Measurements from ENCODE around the gene ERN2.
"Not testable (repeated sequence)": the region's sequence is repeated elsewhere in the genome, so short reads cannot be mapped to it uniquely, and the experiment has no call there.

ERN2 gene

GRCh38 chr16:23753908-23754593 lies 41.0 kb upstream of the ERN2 start:
- Histone ChIP-seq H3K4me3 (replicated peaks; ENCODE audit: low read depth, low read length) (no peak overlapping the region), H3K36me3 (ENCODE audit: control insufficient read depth, insufficient read depth, low read length) (no peaks in the 10 kb centered on the region), H3K27me3 (replicated peaks; ENCODE audit: control insufficient read depth, insufficient read depth, low read length) (no peaks in the 10 kb centered on the region; the same call in 1 of the 2 replicates)
- no peak for TF ChIP-seq CTCF (IDR thresholded peaks at IDR 0.05; ENCODE audit: insufficient read depth, low read length, poor library complexity, severe bottlenecking)
- no peak for DNase-seq (ENCODE audit: extremely low read depth, insufficient read length)

- H3K36me3 ChIP-seq (ENCODE audit: control insufficient read depth, insufficient read depth, low read length); H3K4me3 ChIP-seq (replicated peaks; ENCODE audit: low read depth, low read length); DNase-seq (ENCODE audit: extremely low read depth, insufficient read length); H3K27me3 ChIP-seq (replicated peaks; ENCODE audit: control insufficient read depth, insufficient read depth, low read length): not testable (repeated sequence)
These were observed 38.0 kb upstream of the ERN2 start for GRCh38 chr16:23751053-23751452.

- no peak for DNase-seq (ENCODE audit: extremely low read depth, insufficient read length)
- Histone ChIP-seq H3K36me3 (ENCODE audit: control insufficient read depth, insufficient read depth, low read length) (no peaks in the 10 kb centered on the region), H3K27me3 (replicated peaks; ENCODE audit: control insufficient read depth, insufficient read depth, low read length) (no peaks in the 10 kb centered on the region), H3K4me3 (replicated peaks; ENCODE audit: low read depth, low read length) (no peak overlapping the region)
- TF ChIP-seq CTCF (IDR thresholded peaks at IDR 0.05; ENCODE audit: insufficient read depth, low read length, poor library complexity, severe bottlenecking), result no peak
These were observed 35.6 kb upstream of the ERN2 start for GRCh38 chr16:23748630-23749029.

GRCh38 chr16:23745263-23745662 lies 32.2 kb upstream of the ERN2 start:
- H3K4me3 ChIP-seq (replicated peaks; ENCODE audit: low read depth, low read length), result no peak overlapping the region
- no peaks in the 10 kb centered on the region for H3K27me3 ChIP-seq (replicated peaks; ENCODE audit: control insufficient read depth, insufficient read depth, low read length)
- no peaks in the 10 kb centered on the region for H3K36me3 ChIP-seq (ENCODE audit: control insufficient read depth, insufficient read depth, low read length)
- TF ChIP-seq CTCF (IDR thresholded peaks at IDR 0.05; ENCODE audit: insufficient read depth, low read length, poor library complexity, severe bottlenecking), result no peak
- no peak for DNase-seq (ENCODE audit: extremely low read depth, insufficient read length)

- H3K36me3 ChIP-seq (ENCODE audit: control insufficient read depth, insufficient read depth, low read length), result no peaks in the 10 kb centered on the region
- no peak overlapping the region for H3K4me3 ChIP-seq (replicated peaks; ENCODE audit: low read depth, low read length)
- DNase-seq (ENCODE audit: extremely low read depth, insufficient read length), result no peak
- TF ChIP-seq CTCF (IDR thresholded peaks at IDR 0.05; ENCODE audit: insufficient read depth, low read length, poor library complexity, severe bottlenecking), result no peak
- H3K27me3 ChIP-seq (replicated peaks; ENCODE audit: control insufficient read depth, insufficient read depth, low read length), result no peaks in the 10 kb centered on the region
These were observed 29.7 kb upstream of the ERN2 start for GRCh38 chr16:23742766-23743165.

GRCh38 chr16:23741675-23742303 lies 28.8 kb upstream of the ERN2 start:
- no peak for DNase-seq (ENCODE audit: extremely low read depth, insufficient read length)
- no peaks in the 10 kb centered on the region for H3K36me3 ChIP-seq (ENCODE audit: control insufficient read depth, insufficient read depth, low read length)
- no peak overlapping the region for H3K4me3 ChIP-seq (replicated peaks; ENCODE audit: low read depth, low read length)
- TF ChIP-seq CTCF (IDR thresholded peaks at IDR 0.05; ENCODE audit: insufficient read depth, low read length, poor library complexity, severe bottlenecking), result no peak
- no peaks in the 10 kb centered on the region for H3K27me3 ChIP-seq (replicated peaks; ENCODE audit: control insufficient read depth, insufficient read depth, low read length)
